DMS53 (cell line): ENCODE measurements around the gene NEB.

Experiments
- DNase-seq: peaks from one replicate; lab custom pipeline; 2025; lab: John Stamatoyannopoulos, UW

The NEB gene

DNA sequence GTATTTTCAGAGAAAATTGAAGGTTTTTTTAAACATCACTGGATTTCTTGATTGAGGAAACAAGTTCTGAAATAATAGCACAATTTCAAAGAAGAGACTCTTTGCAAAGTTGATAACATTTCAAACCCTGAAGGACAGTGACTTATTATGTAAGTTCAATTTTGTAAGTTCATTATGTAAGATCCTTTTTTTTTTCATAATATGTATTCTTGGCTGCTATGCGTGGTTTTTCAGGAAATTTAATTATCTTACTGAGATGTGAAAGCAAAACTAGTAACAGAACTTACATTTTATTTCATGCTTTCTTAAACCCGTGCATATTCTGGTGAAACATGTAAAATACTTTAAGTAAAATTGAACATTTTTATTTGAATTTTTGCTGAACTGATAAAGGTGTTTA is 259.2 kb downstream of the NEB start:
- DNase-seq = no peak

DNA sequence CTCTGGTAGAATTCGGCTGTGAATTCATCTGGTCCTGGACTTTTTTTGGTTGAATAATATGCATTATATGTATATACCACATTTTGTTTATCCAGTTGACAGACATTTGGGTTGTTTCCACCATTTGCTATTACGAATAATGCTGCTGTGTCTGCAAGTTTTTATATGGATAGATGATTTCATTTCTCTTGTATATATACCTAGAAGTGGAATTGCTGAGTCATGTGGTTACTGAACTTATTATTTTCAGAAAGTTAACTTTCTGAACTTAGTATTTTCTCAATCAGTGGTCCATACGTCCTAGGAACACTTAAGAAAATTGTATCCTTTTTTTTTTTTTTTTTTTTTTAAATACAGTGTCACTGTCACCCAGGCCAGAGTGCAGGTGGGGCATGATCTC is 261.3 kb downstream of the NEB start:
- no peak for DNase-seq

DNA sequence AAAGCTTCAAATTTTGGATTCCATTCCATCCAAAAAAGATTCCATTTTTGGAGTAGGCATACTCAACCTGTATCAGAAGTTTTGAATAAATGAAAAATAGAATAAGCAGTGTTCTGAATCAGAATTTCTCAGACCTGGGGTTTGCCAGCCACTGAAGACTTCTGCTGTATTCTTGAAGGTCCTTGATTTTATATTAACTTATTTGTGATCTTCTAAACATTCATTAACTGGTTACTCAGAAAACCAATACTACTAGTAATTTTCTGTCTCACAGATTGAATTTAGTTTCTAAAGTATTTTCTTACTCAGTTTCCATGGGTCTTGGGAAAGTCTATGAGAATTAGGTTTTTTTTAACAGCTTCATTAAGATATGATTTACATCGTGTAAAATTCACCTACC is 263.7 kb downstream of the NEB start:
- DNase-seq = no peak

DNA sequence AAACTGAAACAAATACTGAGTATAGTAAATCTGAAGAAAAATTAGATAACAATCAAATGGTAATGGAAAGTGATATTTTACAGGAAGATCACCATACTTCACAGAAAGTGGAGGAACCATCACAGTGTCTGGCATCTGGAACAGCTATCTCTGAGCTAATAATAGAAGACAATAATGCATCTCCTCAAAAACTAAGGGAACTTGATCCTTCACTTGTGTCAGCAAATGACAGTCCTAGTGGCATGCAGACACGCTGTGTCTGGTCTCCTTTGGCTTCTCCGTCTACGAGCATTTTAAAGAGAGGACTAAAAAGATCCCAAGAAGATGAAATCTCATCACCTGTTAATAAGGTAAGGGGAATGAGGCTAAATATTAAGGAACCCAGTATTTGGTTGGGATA is 268.5 kb downstream of the NEB start:
- no peak for DNase-seq

DNA sequence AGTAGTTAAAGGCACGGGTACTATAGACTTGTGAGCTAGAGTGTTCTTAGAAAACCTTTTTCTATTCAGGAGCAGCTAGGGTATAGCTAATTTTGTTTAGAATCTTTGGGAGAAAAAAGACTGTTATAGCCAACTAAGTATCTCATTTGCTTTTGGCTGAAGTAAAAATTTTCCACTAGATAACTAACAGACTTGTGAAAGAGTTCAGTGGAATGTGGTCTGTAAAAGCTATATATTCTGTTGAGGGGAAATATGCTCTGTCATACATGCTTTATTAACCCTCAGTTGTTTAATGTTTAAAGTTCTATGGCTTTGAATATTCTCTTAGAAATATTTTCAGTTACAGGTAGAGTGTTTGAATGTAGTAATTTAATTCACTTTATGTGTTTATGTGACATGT is 274.9 kb downstream of the NEB start:
- DNase-seq = no peak

DNA sequence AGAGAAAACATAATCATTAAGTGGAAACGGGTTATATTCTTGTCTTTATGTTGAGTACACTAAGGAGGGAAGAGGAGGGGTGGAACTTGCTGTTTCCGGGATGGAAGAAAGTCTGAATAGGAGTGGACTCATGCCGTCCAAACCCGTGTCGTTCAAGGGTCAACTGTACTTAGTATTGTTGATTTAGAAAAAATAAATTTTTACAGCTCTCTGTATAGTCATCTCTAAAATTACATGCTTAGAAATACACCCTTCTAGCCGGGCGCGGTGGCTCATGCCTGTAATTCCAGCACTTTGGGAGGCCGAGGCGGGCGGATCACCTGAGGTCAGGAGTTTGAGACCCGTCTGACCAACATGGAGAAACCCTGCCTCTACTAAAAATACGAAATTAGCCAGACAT is 295.1 kb downstream of the NEB start:
- DNase-seq = no peak

DNA sequence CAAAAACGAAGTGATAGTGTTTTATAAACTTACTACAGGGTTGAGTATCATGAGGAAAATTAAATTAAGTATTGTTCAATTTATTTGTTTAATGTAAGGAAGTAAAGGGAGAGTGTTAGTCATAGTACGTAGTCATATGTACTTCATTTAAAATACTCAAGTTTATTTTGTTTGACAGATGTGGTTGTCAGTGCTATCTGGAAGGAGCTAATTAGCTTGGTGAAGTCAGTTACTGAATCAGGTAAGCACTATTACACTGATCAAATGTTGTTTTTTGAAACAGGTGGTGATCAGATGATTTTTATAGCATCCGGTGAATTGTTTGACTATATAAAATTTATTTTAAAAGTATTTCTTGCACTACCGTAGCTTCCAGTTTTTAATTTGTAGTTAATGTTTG is 295.8 kb downstream of the NEB start:
- no peak for DNase-seq

DNA sequence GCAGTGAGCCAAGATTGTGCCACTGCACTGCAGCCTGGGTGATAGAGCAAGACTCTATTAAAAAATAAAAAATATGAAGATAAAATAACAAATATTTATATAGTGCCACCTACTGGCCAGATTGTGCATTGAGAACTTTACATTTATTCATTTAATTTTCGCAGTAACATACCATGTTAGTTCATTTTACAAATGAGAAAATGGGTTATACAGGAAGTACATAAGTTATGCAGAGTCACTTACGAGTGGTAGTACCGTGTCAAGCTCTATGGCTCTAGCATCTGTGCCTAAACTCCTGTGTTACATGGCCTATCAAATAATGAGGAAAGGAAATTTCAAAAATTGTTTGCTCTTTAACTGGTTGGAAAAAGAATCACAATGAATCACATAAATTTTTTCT is 296.6 kb downstream of the NEB start:
- DNase-seq = peak; percentile 0
